ENCODE results near the gene KCNJ4. TPM values are rescaled to one million over a fixed set of nuclear protein-coding genes. Genes with fewer than 3 reads are reported as not detected.

KCNJ4 gene
- total and polyA plus RNA-seq, 10 of the 15 experiments (the other 5 are each of a cell fraction or from before 2014, with no cell fraction given): not detected

DNA sequence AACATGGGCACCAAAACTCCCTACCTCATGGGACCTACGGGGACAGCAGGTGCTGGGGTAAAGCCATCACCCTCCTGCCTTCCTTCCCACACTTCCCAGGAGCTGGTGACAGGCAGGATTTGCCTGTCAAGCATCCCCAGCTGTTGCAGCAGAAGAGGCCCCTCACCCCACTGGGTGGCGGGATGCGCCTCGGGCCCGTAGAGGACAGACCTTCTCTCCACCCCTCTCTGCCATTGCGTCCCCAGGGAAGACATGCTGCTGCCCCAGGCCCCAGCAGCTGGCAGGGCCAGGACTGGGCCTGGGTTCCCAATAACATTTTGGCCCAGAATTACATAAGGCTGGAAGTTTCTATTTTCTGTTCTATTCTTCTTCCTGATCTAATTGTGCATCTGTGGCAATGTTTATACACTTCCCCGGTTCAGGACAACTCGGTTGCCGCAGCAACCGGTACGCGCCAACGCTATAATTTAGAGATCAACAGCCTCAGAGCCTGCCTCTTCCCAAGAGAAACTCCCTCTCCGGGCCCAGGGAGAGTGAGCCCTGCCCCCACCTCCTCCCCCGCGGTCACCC lies 25.4 kb downstream of the KCNJ4 start (continued):
- TF ChIP-seq, protein P1, sequence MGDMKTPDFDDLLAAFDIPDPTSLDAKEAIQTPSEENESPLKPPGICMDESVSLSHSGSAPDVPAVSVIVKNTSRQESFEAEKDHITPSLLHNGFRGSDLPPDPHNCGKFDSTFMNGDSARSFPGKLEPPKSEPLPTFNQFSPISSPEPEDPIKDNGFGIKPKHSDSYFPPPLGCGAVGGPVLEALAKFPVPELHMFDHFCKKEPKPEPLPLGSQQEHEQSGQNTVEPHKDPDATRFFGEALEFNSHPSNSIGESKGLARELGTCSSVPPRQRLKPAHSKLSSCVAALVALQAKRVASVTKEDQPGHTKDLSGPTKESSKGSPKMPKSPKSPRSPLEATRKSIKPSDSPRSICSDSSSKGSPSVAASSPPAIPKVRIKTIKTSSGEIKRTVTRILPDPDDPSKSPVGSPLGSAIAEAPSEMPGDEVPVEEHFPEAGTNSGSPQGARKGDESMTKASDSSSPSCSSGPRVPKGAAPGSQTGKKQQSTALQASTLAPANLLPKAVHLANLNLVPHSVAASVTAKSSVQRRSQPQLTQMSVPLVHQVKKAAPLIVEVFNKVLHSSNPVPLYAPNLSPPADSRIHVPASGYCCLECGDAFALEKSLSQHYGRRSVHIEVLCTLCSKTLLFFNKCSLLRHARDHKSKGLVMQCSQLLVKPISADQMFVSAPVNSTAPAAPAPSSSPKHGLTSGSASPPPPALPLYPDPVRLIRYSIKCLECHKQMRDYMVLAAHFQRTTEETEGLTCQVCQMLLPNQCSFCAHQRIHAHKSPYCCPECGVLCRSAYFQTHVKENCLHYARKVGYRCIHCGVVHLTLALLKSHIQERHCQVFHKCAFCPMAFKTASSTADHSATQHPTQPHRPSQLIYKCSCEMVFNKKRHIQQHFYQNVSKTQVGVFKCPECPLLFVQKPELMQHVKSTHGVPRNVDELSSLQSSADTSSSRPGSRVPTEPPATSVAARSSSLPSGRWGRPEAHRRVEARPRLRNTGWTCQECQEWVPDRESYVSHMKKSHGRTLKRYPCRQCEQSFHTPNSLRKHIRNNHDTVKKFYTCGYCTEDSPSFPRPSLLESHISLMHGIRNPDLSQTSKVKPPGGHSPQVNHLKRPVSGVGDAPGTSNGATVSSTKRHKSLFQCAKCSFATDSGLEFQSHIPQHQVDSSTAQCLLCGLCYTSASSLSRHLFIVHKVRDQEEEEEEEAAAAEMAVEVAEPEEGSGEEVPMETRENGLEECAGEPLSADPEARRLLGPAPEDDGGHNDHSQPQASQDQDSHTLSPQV (IDR thresholded peaks at IDR 0.05): no peak
- TF ChIP-seq ETV6 (conservative IDR thresholded peaks at IDR 0.05 in 1 of 2, IDR thresholded peaks at IDR 0.05 in 1 of 2; ENCODE audit: borderline replicate concordance in 1 of 2, low read depth in 1 of 2) (no peak), ZNF622 (IDR thresholded peaks at IDR 0.05) (no peak), BRCA1 (IDR thresholded peaks at IDR 0.05; ENCODE audit: low read depth, low read length) (no peak)

DNA sequence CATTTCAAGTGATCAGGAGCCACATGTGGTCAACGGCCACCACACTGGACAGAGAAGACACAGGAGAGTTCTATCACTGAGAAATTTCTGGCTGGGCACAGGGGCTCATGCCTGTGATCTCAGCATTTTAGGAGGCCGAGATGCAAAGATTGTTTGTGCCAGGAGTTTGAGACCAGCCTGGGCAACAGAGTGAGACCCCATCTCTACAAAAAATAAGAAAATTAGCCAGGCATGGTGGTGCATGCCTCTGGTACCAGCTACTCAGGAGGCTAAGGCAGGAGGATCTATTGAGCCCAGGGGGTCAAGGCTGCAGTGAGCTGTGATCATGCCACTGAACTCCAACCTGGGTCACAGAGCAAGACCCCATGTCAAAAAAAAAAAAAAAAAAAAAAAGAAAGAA lies 26.3 kb downstream of the KCNJ4 start:
- ChIA-PET CTCF (no interaction called here), SMC1A (ENCODE audit: uncharacterized antibody, unreplicated experiment) (interaction anchor here (0.6 kb wide), 1 partner anchor 62 kb away, joined by 4 read pairs; no protein-coding TSS in a partner anchor), RAD21 (ENCODE audit: unreplicated experiment) (no interaction called here)
- TF ChIP-seq MYC (IDR thresholded peaks at IDR 0.05; ENCODE audit: insufficient read depth, insufficient read length, insufficient replicate concordance, low read length, severe bottlenecking) (no peak), ESRRA (IDR thresholded peaks at IDR 0.05; ENCODE audit: low read length) (no peak), NRF1 (conservative IDR thresholded peaks at IDR 0.05; ENCODE audit: low read depth, low read length) (no peak), LARP7 (IDR thresholded peaks at IDR 0.05) (no peak), YBX1 (IDR thresholded peaks at IDR 0.05) (no peak), HDGF (IDR thresholded peaks at IDR 0.05) (no peak), GATAD2B (conservative IDR thresholded peaks at IDR 0.05; ENCODE audit: low read depth) (no peak), ZNF274 (IDR thresholded peaks at IDR 0.05; ENCODE audit: insufficient read depth, insufficient read length) (no peak), HDAC6 (IDR thresholded peaks at IDR 0.05; ENCODE audit: unreplicated experiment) (no peak), PML (IDR thresholded peaks at IDR 0.05; ENCODE audit: low read length) (no peak)
- TF ChIP-seq, protein P2, sequence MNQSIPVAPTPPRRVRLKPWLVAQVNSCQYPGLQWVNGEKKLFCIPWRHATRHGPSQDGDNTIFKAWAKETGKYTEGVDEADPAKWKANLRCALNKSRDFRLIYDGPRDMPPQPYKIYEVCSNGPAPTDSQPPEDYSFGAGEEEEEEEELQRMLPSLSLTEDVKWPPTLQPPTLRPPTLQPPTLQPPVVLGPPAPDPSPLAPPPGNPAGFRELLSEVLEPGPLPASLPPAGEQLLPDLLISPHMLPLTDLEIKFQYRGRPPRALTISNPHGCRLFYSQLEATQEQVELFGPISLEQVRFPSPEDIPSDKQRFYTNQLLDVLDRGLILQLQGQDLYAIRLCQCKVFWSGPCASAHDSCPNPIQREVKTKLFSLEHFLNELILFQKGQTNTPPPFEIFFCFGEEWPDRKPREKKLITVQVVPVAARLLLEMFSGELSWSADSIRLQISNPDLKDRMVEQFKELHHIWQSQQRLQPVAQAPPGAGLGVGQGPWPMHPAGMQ (IDR thresholded peaks at IDR 0.05; ENCODE audit: borderline replicate concordance): no peak
- TF ChIP-seq, protein P3, sequence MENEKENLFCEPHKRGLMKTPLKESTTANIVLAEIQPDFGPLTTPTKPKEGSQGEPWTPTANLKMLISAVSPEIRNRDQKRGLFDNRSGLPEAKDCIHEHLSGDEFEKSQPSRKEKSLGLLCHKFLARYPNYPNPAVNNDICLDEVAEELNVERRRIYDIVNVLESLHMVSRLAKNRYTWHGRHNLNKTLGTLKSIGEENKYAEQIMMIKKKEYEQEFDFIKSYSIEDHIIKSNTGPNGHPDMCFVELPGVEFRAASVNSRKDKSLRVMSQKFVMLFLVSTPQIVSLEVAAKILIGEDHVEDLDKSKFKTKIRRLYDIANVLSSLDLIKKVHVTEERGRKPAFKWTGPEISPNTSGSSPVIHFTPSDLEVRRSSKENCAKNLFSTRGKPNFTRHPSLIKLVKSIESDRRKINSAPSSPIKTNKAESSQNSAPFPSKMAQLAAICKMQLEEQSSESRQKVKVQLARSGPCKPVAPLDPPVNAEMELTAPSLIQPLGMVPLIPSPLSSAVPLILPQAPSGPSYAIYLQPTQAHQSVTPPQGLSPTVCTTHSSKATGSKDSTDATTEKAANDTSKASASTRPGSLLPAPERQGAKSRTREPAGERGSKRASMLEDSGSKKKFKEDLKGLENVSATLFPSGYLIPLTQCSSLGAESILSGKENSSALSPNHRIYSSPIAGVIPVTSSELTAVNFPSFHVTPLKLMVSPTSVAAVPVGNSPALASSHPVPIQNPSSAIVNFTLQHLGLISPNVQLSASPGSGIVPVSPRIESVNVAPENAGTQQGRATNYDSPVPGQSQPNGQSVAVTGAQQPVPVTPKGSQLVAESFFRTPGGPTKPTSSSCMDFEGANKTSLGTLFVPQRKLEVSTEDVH (IDR thresholded peaks at IDR 0.05; ENCODE audit: low read depth, partially characterized antibody): no peak

More for the DNA sequence above, 26.3 kb downstream of the KCNJ4 start:
- Histone ChIP-seq H2AFZ (ENCODE audit: control insufficient read depth, low read depth, low read length) (no peak overlapping the region), H3K9me3 (replicated peaks; ENCODE audit: control insufficient read depth, insufficient read depth, low read length) (no peaks in the 10 kb centered on the region), H3K4me3 (no peak overlapping the region), H3K9ac (ENCODE audit: control insufficient read depth, insufficient read depth, low read length) (no peak overlapping the region), H3K27me3 (replicated peaks in 1 of 2; ENCODE audit: control insufficient read depth in 2 of 2, insufficient read depth in 2 of 2, low read length in 1 of 2) (peaks cover 0 to 2% of the 10 kb centered on the region in 2 experiments; a peak in 2 of 4 replicates), H4K20me1 (ENCODE audit: control insufficient read depth, insufficient read depth) (no peaks in the 10 kb centered on the region), H3K4me2 (ENCODE audit: control insufficient read depth, insufficient read depth) (no peak overlapping the region), H3K79me2 (ENCODE audit: control insufficient read depth, insufficient read depth, low read length) (no peaks in the 10 kb centered on the region), H3K36me3 (ENCODE audit: control insufficient read depth in 2 of 2, insufficient read depth in 2 of 2, low read length in 1 of 2) (no peaks in the 10 kb centered on the region), H3K4me1 (ENCODE audit: control insufficient read depth, insufficient read depth, low read length) (no peaks in the 10 kb centered on the region), H3K27ac (ENCODE audit: control insufficient read depth, insufficient read depth) (no peak overlapping the region)
- POLR2A ChIA-PET: interaction anchor here (0.6 kb wide), 1 partner anchor 120 kb away, joined by 3 read pairs; no protein-coding TSS in a partner anchor
- no TSS peak for BruUV-seq (replicated peaks)
- 0% methylated on average over 2 of the region's 2 CpGs for WGBS (ENCODE audit: insufficient coverage, insufficient replicate concordance, low lambda C conversion rate, missing lambda C conversion rate)
- ATAC-seq (no peak), FAIRE-seq (no peak), DNase-seq (ENCODE audit: low read depth, low spot score) (no peak)
- intact Hi-C loops (cut with micrococcal nuclease; ENCODE audit: unreplicated experiment): no loop called here
- in situ Hi-C loops (cut with MboI): no loop called here
